Inflammatory macrophage treated with lipopolysaccharide for 1 hour (primary cell): ENCODE results near the gene NDUFB7.
A peak's percentile ranks its signal among the peaks of the same experiment; 100 is the strongest.
"Not testable (repeated sequence)": the region's sequence is repeated elsewhere in the genome, so short reads cannot be mapped to it uniquely, and the experiment has no call there.

Experiments used
- DNase-seq, 2 donors: peaks; one replicate each; pipeline ENCODE4 v3.0.0-alpha.2; 2020 to 2022

NDUFB7 gene

DNA sequence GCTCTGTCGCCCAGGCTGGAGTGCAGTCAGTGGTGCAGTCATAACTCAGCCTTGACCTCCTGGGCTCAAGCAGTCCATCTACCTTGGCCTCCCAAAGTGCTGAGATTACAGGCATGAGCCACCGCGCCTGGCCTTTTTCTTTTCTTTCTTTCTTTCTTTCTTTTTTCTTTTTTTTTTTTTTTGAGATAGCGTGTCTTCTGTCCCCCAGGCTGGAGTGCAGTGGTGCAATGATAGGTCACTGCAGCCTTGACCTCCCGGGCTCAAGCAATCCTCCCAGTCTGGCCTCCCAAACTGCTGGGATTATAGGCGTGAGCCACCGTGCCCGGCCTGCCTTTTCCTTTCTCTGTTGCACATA lies 19.9 kb downstream of the NDUFB7 start:
- not testable (repeated sequence) for DNase-seq

GRCh38 chr19:14551134-14552005 lies 20.5 kb downstream of the NDUFB7 start:
- peak; percentile 47 to 50 for DNase-seq

DNA sequence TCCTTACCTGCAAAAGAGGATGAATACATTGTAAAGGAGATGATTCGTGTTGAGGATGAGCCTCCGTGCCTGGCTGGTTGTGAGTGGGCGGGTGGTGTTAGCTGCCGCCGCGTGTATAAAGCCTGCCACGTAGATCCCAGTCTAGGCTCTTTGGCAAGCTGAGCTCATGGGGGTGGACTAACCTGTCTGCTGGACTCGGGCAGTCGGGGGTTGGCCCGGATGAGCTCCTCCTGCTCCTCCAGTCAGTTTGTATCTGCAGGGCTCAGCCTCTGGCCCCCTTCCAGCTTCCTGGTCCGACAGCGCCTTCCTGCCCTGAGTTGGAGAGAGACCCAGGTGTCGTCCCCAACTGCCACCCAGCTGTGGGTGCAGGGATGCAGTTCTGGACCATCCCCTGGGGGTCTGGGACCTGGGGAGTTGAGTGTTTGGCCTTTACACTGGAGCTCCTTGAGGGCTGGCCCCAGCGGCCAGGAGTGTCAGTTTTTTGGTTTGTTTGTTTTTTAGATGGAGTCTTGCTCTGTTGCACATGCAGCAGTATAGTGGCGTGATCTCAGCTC lies 21.6 kb downstream of the NDUFB7 start:
- DNase-seq = no peak

- DNase-seq = no peak
Observed at GRCh38 chr19:14545716-14546082, 26.2 kb downstream of the NDUFB7 start.

- DNase-seq = no peak
Observed at GRCh38 chr19:14544977-14545715, 26.7 kb downstream of the NDUFB7 start.

- DNase-seq = no peak
Observed at GRCh38 chr19:14544047-14544446, 27.8 kb downstream of the NDUFB7 start.

- peak; percentile 16 to 45 for DNase-seq
Observed at GRCh38 chr19:14542711-14543328, 29.0 kb downstream of the NDUFB7 start.

GRCh38 chr19:14541979-14542378 lies 29.9 kb downstream of the NDUFB7 start:
- not testable (repeated sequence) for DNase-seq

- DNase-seq = no peak
Observed at GRCh38 chr19:14540741-14541525, 30.9 kb downstream of the NDUFB7 start.

GRCh38 chr19:14536926-14537692 lies 34.8 kb downstream of the NDUFB7 start:
- no peak for DNase-seq

DNA sequence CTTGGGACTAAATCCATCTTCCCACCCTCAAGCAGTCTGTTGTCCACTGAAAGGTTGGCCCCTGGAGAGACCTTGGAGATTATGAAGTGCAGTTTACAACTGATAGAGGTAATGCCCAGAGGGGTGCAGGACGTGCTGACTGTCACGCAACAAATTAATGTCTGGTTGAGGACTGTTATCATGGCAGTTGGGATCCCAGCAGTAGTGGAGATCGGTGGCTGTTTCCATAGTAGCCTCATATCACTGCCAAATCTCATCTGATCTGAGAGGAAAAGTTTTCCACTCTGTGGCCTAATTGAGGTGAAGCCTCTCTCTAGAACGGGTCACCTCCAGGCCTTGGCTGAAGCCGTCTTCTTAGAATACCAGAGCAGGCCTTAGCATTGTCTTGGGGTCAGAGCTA lies 38.4 kb downstream of the NDUFB7 start:
- DNase-seq = no peak

DNA sequence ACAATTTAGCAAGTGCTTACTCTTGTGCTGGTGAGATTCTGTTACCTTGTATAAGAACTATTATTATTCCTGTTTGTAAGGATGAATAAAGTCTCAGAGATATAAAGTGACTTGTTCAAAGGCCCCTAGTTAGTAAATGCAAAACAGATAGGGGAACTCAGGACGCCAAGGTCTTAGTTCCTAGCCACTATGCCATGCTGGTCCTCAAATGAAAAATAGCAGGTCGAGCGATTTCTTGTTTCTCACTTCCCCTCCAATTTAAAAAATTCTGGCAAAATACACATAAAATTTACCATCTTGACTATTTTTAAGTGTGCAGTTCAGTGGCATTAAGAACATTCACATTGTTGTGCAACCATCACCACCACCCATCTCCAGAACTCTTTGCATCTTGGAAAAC lies 41.4 kb downstream of the NDUFB7 start:
- DNase-seq = peak in 1 of 2 donors; percentile 14

DNA sequence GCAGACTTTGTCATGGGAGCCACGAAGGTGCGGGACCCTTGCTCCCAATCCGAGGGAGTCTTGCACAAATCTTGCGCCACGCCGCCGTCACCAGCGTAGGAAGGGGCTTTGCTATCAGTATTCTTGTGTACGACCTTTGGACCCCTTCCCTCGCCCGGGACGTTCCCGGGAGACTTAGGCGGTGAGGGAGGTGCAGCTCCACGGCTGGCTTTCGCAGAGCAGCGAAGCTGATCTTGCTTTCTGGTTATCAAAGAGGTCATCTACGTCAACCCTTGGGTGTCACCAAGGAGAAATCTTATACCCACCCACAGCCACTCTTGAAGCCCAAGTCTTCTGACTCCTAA lies 41.9 kb downstream of the NDUFB7 start:
- DNase-seq = peak; percentile 72 to 89

GRCh38 chr19:14529254-14530004 lies 42.4 kb downstream of the NDUFB7 start, which contains the start of gene TECR:
TECR (plus strand) TSS chr19:14529594; CDS start chr19:14529697, 103 bp downstream.
- DNase-seq = peak; percentile 100

DNA sequence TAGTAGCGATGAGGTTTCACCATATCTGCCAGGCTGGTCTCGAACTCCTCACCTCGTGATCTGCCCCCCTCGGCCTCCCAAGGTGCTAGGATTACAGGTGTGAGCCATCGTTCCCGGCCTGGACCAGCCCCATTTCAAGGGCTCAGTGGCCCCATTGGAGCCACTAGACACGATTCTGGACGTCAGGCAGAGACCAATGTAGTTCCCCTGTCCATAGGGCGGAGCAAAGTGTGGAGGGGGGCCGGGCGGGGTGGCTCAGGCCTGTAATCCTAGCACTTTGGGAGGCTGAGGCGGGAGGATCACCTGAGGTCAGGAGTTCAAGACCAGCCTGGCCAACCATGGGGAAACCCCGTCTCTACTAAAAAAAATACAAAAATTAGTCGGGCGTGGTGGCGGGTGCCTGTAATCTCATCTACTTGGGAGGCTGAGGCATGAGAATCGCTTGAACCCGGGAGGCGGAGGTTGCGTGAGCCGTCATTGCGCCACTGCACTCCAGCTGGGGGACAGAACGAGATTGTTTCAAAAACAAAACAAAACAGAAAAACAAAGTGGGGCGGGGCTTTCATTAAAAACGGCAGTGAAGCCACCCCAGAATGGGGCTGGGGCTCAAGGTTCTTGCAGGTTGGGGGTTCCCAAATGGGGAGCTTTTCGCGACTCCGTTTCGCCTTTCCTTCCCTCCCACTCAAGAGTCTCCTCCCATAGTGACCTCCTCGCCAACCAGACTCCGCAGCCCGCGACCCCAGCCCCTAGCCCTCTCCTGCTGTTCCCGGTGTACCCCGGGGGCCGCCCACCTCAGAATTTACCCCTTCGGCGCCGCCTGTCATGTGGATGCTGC lies 43.2 kb downstream of the NDUFB7 start:
- peak in 1 of 2 donors; percentile 15 for DNase-seq

DNA sequence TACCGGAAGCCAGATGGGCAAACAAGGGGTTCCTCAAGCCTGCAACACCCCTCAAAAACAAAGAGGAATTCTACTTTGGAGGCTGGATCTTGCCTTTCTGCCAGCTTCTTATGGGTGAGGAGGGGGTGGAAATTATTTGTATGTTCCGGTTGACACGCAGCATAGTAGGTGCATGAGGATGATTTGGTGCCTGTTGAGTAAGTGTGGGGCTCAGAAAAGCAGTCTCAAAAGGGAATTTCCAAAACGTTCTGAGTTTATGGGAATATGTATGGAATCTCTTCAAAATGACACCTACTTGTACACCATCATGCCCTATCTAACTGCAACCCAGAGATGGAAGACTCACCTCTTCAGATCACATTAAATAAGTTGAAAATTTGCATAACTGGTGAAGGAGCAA lies 45.4 kb downstream of the NDUFB7 start:
- DNase-seq = no peak

DNA sequence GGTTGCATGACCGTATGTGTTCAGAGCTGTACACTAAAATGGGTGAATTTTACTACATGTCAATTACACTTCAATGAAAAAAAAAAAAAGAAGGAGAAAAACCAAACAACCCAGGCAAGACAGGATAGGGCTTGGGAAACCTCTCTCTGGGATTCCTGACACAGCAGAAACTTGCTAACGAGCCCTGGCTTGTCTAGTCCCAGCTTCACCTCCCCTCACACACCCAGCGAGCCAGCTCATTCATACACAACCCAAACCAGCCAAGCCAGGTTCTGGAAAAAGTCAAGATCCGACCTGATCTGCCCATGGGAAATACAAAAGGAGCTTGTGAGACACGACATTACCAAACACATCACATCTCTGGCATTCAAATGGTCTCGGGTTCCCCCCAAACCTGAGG lies 46.1 kb downstream of the NDUFB7 start:
- DNase-seq = no peak

- DNase-seq = no peak
Observed at GRCh38 chr19:14520543-14520942, 51.3 kb downstream of the NDUFB7 start.

DNA sequence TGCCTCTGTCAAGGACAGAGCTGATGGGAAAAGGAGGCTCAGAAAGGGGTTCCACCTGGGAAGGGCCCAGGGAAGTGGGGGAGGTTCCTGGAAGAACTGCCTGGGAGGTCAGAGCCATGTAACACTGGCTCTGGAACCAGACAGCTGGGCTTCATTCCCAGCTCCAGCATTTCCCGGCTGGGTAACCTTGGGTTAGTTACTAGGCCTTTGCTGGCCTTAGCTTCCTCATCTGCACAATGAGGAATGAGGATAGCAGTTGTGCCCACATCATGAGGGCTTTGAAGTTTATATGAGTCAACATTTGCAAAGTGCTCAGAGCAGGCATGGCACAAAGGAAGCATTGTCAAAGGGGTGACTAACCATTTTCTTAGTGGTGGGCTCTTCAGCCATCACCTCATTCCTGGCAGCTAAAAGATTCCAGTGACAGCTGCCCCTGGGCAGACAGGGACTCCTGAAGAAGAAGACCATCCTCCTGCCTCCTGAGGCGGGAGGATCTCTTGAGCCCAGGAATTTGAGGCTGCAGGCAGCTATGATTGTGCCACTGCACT lies 51.9 kb downstream of the NDUFB7 start:
- DNase-seq = peak; percentile 70 to 80
